Stomach (tissue), 19 donors: ENCODE results near the gene TECTB. TPM values are rescaled to one million over a fixed set of nuclear protein-coding genes. Genes with fewer than 3 reads are reported as not detected.

ENCODE experiments used
- DNase-seq, 2 donors: peaks; one replicate each; pipeline versions ENCODE4 v3.0.0 to v3.0.0-alpha.2; 2013 to 2019
- H3K27ac ChIP-seq, 5 donors: fragments of 200-600 bp in 4 of 5; sonication (generic) in 4 of 5; one replicate each; pipeline ENCODE4 v1.5.1; 2013 to 2019; ENCODE audit warnings: mild to moderate bottlenecking in 1 of 5, moderate library complexity in 1 of 5
- H3K27me3 ChIP-seq, 3 donors: fragments of 200-600 bp; sonication (generic); one replicate each; pipeline ENCODE4 v1.5.1; 2017 to 2019; ENCODE audit warnings: mixed run types in 1 of 3
- H3K36me3 ChIP-seq, 4 donors: fragments of 200-600 bp; sonication (generic); 1 replicate in 3 of 4; 2 replicates in 1 of 4; pipeline ENCODE4 v1.5.1; 2016 to 2019
- H3K4me1 ChIP-seq, 4 donors: fragments of 200-600 bp; sonication (generic); one replicate each; pipeline ENCODE4 v1.5.1; 2016 to 2019
- H3K4me3 ChIP-seq, 4 donors: fragments of 200-600 bp; sonication (generic) in 3 of 4; one replicate each; pipeline ENCODE4 v1.5.1; 2016 to 2019; ENCODE audit warnings: mild to moderate bottlenecking in 1 of 4
- H3K9me3 ChIP-seq, 4 donors: fragments of 200-600 bp; sonication (generic); one replicate each; pipeline ENCODE4 v1.5.1; 2016 to 2019
- EP300 ChIP-seq: sonication (generic); formaldehyde crosslinking; IDR thresholded peaks from one replicate; pipeline ENCODE4 v1.6.1; 2017; ENCODE audit warnings: antibody characterized with exemption
- POLR2A ChIP-seq, 4 donors: fragments of 450-650 bp; IDR thresholded peaks; one replicate each; pipeline ENCODE4 v1.6.1; 2016; ENCODE audit warnings: antibody characterized with exemption in 4 of 4, control low read depth in 2 of 4, mild to moderate bottlenecking in 1 of 4, moderate library complexity in 1 of 4
- POLR2AphosphoS5 ChIP-seq, 3 donors: sonication (generic); formaldehyde crosslinking; IDR thresholded peaks; one replicate each; pipeline ENCODE4 v1.6.1; 2016; ENCODE audit warnings: antibody characterized with exemption in 3 of 3
- WGBS, 5 donors: extraction: QIAGEN DNeasy Blood & Tissue Kit in 3 of 5; methylation state at CpG; one replicate each; pipeline versions ENCODE4 v1.1.5 to v1.1.7; 2013 to 2018; 5-methylcytosine and 5-hydroxymethylcytosine counted together
- intact Hi-C: fragments of 100-400 bp; cut with DNase I; formaldehyde crosslinking; loops from one replicate; pipeline ENCODE4 v1.15.1; 2023; ENCODE audit warnings: low total_unique reads
- long read RNA-seq, 10 donors: transcript quantifications; one replicate each; lab custom pipeline, GENCODE V29; 2026
- polyA plus RNA-seq, 3 donors: library from polyadenylated mRNA; stranded (reverse); fragments of 200-250 nt; gene quantifications; one replicate each; pipeline ENCODE4 v1.2.3, GENCODE V29; 2013
- total RNA-seq, 5 donors: library from RNA; depleted of rRNA; stranded (reverse); fragments of >200 nt; gene quantifications; one replicate each; pipeline versions ENCODE4 v1.1.0 to v1.2.3, GENCODE V29; 2014 to 2016
- TF ChIP-seq, protein P1 (sequence below), 7 experiments: fragments of 450-650 bp in 4 of 7; fragments of 200-600 bp in 3 of 7; sonication (generic) in 3 of 7; IDR thresholded peaks; one replicate each; pipeline ENCODE4 v1.5.1; 2016 to 2019; ENCODE audit warnings: antibody characterized with exemption in 7 of 7, control low read depth in 2 of 7, mild to moderate bottlenecking in 1 of 7
- donor health status: healthy with polysubstance abuse.
- donor health status: Bipolar disorder and iron deficiency.
- donor health status: healthy.

TECTB gene
- total RNA-seq: not detected
- not detected for polyA plus RNA-seq
- long read RNA-seq, donor 1: 0 reads
- long read RNA-seq, donor 2: 0 reads
- long read RNA-seq, donor 3: 0 reads
- long read RNA-seq, donor 4: 0 reads
- long read RNA-seq, donor 5: 0 reads
- long read RNA-seq, donor 6: 0 reads
- long read RNA-seq, donor 7: 0 reads
- long read RNA-seq, donor 8: 0 reads
- long read RNA-seq, donor 9: 0 reads
- long read RNA-seq, donor 10: 0 reads

DNA sequence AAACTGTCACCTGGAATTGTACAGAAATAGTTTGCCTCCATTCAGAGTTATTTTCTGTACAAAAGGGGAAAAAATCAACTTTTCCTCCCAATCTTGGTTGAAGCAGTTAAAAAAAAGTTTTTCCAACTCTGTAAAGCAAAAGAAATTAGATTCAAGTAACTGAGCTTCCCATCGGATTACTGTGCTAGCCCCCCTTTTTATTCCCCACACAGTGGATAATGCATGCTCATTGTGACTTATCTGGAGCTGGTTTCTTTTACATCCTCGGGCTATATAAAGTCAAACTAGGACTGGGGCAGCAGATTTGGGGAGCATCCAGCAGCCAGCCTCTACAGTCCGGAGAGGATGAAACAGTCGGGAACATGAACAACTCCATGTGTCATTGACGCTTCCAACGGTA lies at the start of gene TECTB:
Gene TECTB (plus strand): TSS at position 301 of the 400 bp plus-strand sequence. CDS start 335 bp downstream, outside the sequence.
- Histone ChIP-seq H3K4me3 (no peak within 1 kb of the TSS), H3K9me3 (no peaks in the 10 kb centered on the region), H3K27ac (no peak within 1 kb of the TSS), H3K4me1 (peaks cover 3 to 9% (median 7%) of the 10 kb centered on the region in 4 donors), H3K36me3 (no peaks in the 10 kb centered on the region), H3K27me3 (no peaks in the 10 kb centered on the region)
- TF ChIP-seq, protein P1, sequence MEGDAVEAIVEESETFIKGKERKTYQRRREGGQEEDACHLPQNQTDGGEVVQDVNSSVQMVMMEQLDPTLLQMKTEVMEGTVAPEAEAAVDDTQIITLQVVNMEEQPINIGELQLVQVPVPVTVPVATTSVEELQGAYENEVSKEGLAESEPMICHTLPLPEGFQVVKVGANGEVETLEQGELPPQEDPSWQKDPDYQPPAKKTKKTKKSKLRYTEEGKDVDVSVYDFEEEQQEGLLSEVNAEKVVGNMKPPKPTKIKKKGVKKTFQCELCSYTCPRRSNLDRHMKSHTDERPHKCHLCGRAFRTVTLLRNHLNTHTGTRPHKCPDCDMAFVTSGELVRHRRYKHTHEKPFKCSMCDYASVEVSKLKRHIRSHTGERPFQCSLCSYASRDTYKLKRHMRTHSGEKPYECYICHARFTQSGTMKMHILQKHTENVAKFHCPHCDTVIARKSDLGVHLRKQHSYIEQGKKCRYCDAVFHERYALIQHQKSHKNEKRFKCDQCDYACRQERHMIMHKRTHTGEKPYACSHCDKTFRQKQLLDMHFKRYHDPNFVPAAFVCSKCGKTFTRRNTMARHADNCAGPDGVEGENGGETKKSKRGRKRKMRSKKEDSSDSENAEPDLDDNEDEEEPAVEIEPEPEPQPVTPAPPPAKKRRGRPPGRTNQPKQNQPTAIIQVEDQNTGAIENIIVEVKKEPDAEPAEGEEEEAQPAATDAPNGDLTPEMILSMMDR (IDR thresholded peaks at IDR 0.05): no peak
- TF ChIP-seq POLR2A (IDR thresholded peaks at IDR 0.05): no peak
- TF ChIP-seq POLR2AphosphoS5 (IDR thresholded peaks at IDR 0.05): no peak
- TF ChIP-seq EP300: no peak
- DNase-seq: no peak
- intact Hi-C loops: no loop called here
- WGBS, 5 donors: 65 to 80% (median 73%) methylated on average over 6 of the region's 6 CpGs

DNA sequence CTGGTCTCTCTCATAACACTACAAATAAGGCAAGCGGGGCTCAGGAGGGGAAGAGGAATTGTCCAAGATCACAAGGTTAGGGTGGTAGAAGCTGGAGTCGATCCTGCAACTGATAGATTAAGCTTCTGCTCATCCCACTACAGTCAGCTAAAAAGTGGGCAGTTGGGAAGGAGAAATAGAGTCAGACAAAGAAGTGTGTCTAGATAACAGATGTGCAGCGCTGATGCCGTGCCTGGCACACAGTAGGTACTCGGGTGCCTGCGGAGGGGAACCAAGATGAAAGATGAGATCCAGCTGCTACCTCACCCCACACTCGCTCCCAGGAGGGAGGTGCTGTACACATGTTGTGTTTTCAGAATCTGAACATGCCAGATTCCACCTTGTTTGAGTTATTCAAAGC lies 48.1 kb upstream of the TECTB start:
- no peaks in the 10 kb centered on the region for H3K36me3 ChIP-seq
- no peak for DNase-seq
- no peaks in the 10 kb centered on the region for H3K27me3 ChIP-seq
- WGBS, 5 donors: 75 to 82% (median 77%) methylated on average over 7 of the region's 7 CpGs
- intact Hi-C loops: no loop called here
- TF ChIP-seq, protein P1 (IDR thresholded peaks at IDR 0.05): no peak
- TF ChIP-seq EP300: no peak
- TF ChIP-seq POLR2A (IDR thresholded peaks at IDR 0.05): no peak
- no peak for TF ChIP-seq POLR2AphosphoS5 (IDR thresholded peaks at IDR 0.05)
- no peak overlapping the region for H3K27ac ChIP-seq
- peaks cover 0 to 7% (median 4%) of the 10 kb centered on the region in 4 donors for H3K4me1 ChIP-seq
- no peak overlapping the region for H3K4me3 ChIP-seq
- H3K9me3 ChIP-seq: peaks cover 0 to 18% (median 12%) of the 10 kb centered on the region in 4 donors

DNA sequence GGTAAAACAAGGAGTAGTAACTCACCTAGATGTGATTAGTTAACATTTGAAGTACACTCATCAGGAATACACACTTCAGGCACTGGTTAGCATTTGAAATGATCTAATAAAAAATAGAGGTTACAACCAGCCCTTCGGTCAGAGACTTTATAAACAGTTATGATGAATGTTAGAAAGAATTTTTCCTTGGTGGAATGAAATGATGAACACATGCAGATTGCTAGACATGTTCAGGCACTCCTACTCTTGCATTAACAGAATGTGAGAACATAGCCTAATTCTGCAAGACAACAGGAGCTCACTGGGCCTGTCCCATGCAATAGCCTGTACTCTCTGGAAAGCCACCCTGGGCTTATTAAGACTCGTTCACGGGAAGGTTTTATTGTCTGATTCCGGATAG lies 47.3 kb upstream of the TECTB start:
- Histone ChIP-seq H3K4me1 (peaks cover 0 to 7% (median 4%) of the 10 kb centered on the region in 4 donors), H3K27ac (no peak overlapping the region), H3K27me3 (no peaks in the 10 kb centered on the region), H3K36me3 (no peaks in the 10 kb centered on the region), H3K9me3 (peaks cover 0 to 25% (median 19%) of the 10 kb centered on the region in 4 donors), H3K4me3 (no peak overlapping the region)
- WGBS, 5 donors: 52 to 89% (median 64%) methylated on average over 4 of the region's 4 CpGs
- intact Hi-C loops: no loop called here
- DNase-seq: no peak
- TF ChIP-seq POLR2AphosphoS5 (IDR thresholded peaks at IDR 0.05) (no peak), EP300 (no peak), POLR2A (IDR thresholded peaks at IDR 0.05) (no peak)

DNA sequence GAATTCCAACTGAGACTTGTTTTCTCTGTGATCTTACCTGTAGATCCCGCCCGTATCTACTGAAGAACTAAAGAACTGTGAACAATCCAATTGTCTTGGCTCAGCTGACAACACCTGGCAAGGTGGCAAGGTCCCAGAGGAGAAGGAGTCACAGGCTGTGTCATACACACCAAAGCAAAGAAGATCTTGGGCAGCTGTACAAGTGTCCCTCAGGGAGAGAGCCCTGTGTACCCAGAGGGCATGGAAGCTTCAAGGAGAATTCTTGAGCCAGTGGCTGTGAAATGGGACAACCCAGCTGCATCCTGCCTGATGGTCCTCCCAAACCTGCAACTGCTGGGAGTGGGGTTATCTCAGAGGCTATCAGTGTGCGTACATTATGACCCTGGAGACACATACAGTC lies 46.7 kb upstream of the TECTB start:
- WGBS, 5 donors: 68 to 86% (median 75%) methylated on average over 3 of the region's 3 CpGs
- Histone ChIP-seq H3K27ac (no peak overlapping the region), H3K27me3 (no peaks in the 10 kb centered on the region), H3K4me1 (peaks cover 0 to 7% (median 4%) of the 10 kb centered on the region in 4 donors), H3K36me3 (no peaks in the 10 kb centered on the region), H3K4me3 (no peak overlapping the region), H3K9me3 (peaks cover 0 to 25% (median 19%) of the 10 kb centered on the region in 4 donors)
- intact Hi-C loops: no loop called here
- TF ChIP-seq, protein P1 (IDR thresholded peaks at IDR 0.05): no peak
- TF ChIP-seq EP300 (no peak), POLR2A (IDR thresholded peaks at IDR 0.05) (no peak), POLR2AphosphoS5 (IDR thresholded peaks at IDR 0.05) (no peak)
- no peak for DNase-seq

DNA sequence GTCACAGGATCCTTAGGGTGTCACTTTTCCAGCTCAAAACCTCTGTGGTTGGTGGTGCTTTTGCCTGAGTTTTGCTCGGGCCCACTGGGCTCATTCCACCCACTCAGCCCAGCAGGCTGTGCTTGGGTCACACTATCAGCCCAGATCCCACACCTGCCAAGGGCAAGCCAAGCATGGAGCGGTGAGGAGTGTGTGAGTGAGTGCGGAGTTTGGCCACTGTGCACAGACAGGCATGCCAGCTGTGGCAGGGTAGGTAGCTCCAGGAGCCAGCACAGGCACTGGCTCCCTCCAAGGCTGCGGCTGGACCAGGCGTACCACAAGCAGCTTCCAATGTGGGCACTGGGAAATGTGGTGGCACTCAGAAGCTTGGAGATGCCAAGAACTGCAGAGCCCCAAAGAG lies 43.9 kb upstream of the TECTB start:
- Histone ChIP-seq H3K4me3 (no peak overlapping the region), H3K9me3 (peaks cover 0 to 25% (median 19%) of the 10 kb centered on the region in 4 donors), H3K4me1 (no peaks in the 10 kb centered on the region), H3K36me3 (no peaks in the 10 kb centered on the region), H3K27ac (no peak overlapping the region), H3K27me3 (no peaks in the 10 kb centered on the region)
- TF ChIP-seq POLR2AphosphoS5 (IDR thresholded peaks at IDR 0.05) (no peak), POLR2A (IDR thresholded peaks at IDR 0.05) (no peak), EP300 (no peak)
- TF ChIP-seq, protein P1 (IDR thresholded peaks at IDR 0.05): no peak
- WGBS, 5 donors: 80 to 98% (median 92%) methylated on average over 5 of the region's 5 CpGs
- intact Hi-C loops: no loop called here
- DNase-seq: no peak
